Erythroblast (primary cell): ENCODE measurements around the gene GPR15.
"Not testable (repeated sequence)": the region's sequence is repeated elsewhere in the genome, so short reads cannot be mapped to it uniquely, and the experiment has no call there.

Experiments used
- GATA1 ChIP-seq: IDR thresholded peaks from 2 replicates; pipeline ENCODE4 v1.6.1; 2011; ENCODE audit warnings: low read depth, mild to moderate bottlenecking, control low read depth, low read length, moderate library complexity
- POLR2A ChIP-seq: IDR thresholded peaks from 2 replicates; pipeline ENCODE4 v1.6.1; 2011; ENCODE audit warnings: mild to moderate bottlenecking, low read length

GRCh38 chr3:98559769-98560168 is 28.0 kb downstream of the GPR15 start:
- TF ChIP-seq POLR2A, GATA1: not testable (repeated sequence)
